Stimulated activated CD4-positive, alpha-beta T cell treated with anti-CD3 and anti-CD28 coated beads, Interleukin-12 subunit alpha, Interleukin-12 subunit beta, amount 100 ng/mL, for 4 hours (primary cell): ENCODE measurements around the gene NDUFB10.

Source experiments
- DNase-seq: peaks from one replicate; pipeline ENCODE4 v3.0.0-alpha.2; 2020

NDUFB10 gene

GRCh38 chr16:1989209-1990100, 30.1 kb downstream of the NDUFB10 start, which contains the start of gene SYNGR3:
Gene SYNGR3, plus strand, starts transcription at chr16:1989970. Its CDS starts 133 bp downstream, at chr16:1990103.
- DNase-seq = no peak

- DNase-seq = no peak
Measured at GRCh38 chr16:1990101-1990350, 30.7 kb downstream of the NDUFB10 start.

- no peak for DNase-seq
Measured at GRCh38 chr16:1990351-1991134, 31.2 kb downstream of the NDUFB10 start.

GRCh38 chr16:1991135-1991551, 31.8 kb downstream of the NDUFB10 start:
- DNase-seq = no peak

- no peak for DNase-seq
Measured at GRCh38 chr16:1991588-1991947, 32.2 kb downstream of the NDUFB10 start.

DNA sequence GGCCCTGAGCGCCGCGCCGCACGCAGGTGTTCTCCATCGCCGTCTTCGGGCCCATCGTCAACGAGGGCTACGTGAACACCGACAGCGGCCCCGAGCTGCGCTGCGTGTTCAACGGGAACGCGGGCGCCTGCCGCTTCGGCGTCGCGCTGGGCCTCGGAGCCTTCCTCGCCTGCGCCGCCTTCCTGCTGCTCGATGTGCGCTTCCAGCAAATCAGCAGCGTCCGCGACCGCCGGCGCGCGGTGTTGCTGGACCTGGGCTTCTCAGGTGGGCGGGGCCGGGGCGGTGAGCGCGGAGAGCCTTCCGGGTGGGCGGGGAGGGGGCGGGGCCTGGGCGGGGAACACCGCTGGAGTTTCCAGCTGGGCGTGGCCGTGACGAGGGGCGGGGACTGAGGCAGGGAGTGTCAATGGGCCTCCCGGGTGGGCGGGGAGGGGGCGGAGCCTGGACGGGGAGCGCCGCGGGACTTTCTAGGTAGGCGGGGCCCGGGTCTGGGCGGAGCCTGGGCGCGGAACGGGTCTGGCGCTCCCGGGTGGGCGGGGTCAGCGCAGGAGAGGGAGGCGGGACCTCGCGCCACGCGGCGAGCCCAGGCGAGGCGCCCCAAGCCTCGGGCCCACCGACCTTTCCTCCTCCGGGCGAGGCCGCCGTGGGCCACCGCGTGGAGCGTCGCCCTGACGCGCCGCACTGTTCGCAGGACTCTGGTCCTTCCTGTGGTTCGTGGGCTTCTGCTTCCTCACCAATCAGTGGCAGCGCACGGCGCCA, 32.8 kb downstream of the NDUFB10 start:
- peak; percentile 99 for DNase-seq

DNA sequence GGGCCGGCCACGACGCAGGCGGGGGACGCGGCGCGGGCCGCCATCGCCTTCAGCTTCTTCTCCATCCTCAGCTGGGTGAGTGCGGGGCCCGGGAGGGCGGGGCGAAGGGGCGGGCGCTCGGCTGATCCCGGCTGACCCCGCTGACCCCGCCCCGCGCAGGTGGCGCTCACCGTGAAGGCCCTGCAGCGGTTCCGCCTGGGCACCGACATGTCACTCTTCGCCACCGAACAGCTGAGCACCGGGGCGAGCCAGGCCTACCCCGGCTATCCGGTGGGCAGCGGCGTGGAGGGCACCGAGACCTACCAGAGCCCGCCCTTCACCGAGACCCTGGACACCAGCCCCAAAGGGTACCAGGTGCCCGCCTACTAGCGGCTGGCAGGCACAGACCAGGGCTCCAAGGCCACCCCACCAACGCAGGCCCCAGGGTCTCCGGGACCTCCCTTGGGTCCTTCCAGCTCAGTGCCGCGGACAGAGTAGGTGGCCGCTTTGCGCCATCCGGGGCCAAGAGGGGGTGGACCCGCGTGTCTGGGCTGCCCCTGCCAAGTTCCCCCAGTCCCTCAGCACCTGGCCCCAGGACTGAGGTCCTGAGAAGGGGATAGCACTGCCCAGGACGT, 33.5 kb downstream of the NDUFB10 start:
- DNase-seq = no peak

DNA sequence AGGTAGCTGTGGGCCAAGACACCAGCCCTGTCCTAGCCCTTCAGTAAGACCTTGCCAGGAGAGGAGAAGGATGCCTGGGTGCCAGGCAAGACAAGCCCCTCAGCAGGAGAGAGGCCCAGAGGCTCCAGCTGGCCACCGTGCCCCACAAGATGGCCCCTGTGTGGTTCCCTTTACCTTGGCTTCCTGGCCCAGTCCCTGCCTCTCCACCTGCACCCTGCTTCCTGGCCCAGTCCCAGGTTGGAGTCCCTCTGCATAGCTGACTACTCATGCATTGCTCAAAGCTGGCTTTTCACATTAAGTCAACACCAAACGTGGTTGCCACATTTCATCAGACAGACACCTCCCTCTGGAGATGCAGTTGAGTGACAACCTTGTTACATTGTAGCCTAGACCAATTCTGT, 34.4 kb downstream of the NDUFB10 start:
- no peak for DNase-seq

- DNase-seq = no peak
Measured at GRCh38 chr16:1997494-1998359, 38.4 kb downstream of the NDUFB10 start.

- no peak for DNase-seq
Measured at GRCh38 chr16:1998360-1998835, 39.1 kb downstream of the NDUFB10 start.

- DNase-seq = no peak
Measured at GRCh38 chr16:1998852-1999801, 39.8 kb downstream of the NDUFB10 start.

DNA sequence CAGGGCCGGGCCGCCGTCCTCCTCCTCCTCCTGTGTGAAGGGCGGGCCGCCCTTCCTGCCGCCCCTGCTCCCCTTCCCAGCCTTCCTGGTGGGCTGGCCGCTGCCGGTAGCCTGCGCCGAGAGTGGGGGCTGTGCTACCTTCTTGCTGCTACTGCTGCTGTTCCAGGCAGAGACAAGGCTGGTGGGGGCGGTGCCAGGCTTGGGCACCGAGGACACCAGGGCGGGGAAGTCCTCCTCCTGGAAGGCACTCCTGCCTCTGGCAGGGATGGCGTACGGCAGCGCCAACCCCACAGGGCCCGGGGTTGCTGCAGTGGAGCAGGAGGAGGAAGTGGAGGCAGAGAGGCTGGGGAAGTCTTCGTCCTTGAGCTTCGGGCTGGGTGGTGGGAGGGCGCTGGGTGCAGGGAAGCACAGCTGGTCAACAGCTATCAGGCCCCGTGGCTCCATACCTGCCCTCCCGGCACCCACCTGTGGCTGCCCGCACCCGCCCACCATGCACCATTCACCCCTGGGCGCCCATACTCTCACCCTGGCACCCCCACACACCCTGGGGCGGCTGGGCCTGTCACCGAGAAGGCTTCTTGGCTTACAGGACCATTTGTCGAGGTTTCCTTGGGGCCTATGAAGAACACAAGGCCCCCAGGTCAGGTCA, 40.7 kb downstream of the NDUFB10 start:
- DNase-seq = no peak

DNA sequence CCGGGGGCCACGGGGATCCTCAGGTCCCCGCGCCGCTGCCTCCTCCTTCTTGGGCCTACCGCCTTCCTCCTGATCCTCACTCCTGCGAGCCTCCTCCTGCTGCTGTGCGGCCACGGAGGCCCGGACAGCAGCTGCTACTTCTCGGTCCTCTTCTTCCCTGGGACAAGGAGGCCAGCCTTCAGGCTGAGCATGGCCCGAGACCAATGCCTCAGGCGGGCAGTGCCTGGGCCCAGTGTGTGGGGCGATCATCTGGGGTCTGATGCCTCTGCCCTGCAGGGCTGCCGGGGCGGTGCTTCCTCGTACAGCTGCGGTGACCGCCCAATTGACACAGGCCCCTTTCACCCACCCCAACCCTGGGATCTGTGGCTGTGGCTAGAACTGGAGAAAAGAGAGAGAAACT, 41.7 kb downstream of the NDUFB10 start:
- DNase-seq = no peak

- no peak for DNase-seq
Measured at GRCh38 chr16:2001456-2002355, 42.4 kb downstream of the NDUFB10 start.

DNA sequence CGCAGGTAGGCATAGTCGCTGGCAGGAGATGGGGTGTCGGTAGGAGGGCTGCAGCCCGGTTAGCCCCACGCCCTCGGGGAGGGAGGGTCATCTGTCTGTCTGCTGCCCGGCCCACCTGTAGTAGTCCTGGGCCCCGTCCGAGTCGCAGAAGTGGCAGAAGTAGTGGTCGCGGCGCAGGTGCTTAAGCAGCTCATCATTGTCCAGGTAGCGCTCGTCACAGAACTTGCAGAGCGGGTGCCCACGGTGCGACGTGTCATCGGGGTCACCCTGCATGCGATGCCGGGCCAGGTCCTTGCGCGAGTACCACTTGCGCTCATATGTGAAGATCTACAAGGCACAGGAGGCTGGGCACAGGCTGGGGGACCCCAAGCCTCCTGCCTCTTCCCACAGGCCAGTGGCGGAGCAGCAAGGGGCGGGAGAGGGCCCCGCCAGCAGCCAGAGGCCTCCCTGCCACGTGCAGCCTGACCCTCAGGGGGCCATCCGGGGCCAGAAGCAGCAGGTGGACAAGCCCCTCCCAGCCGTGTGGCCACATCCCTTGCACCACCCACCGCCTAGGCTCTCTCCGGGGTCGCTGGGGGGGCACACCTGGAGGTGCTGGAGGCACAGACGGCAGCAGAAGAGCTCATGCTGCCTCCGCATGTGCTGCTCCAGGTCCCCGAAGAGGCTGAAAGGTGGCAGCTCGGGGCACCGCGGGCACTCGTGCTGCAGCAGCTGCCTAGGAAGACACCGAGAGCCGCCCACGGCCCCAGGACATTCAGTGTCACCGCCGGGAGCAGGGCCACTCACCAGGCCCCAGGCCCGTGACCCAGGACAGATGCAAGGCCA, 43.3 kb downstream of the NDUFB10 start:
- no peak for DNase-seq

- no peak for DNase-seq
Measured at GRCh38 chr16:2003231-2003826, 44.0 kb downstream of the NDUFB10 start.

DNA sequence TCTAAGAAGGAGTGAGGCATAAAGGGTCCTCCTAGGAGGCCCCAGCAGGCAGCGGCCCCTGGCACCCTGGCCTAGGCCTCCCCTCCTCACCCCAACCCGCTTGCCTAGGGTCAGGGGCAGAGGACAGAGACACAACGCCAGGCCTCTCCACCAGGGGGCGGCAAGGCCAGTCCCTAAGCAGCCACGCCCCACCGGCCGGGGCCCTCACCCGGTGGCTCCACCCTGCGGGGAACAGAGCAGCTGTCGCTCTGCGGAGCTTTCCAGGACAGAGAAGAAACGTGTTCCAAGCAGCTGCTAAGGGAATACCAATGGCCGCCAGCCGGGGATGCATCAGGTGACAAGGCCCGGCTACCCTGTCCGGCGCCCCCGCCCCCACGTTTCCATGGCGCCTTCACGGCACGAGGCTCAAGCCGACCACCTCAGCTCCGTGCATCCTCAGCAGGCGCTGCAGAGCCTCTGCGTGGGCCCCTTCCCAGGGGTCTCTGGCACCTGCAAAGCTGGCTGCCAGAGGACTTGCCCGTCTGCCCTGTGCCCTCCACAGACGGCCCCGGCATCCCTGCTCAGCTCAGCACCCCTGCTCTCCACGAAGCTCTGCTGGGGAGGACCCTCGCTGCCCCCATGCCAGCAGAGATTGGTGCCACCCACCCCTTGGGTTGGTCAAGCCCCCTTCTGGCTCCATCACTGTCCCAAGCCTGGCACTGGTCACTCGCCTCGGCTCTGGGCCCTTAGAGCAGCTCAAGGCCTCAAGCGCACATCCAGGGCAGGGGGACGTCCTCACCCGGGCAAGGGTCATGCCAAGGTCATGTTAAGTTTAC, 44.7 kb downstream of the NDUFB10 start:
- DNase-seq = peak; percentile 84
